Stomach (tissue), 4 donors: Measurements from ENCODE around the gene P2RY12.

Experiments used
- EP300 ChIP-seq: sonication (generic); formaldehyde crosslinking; IDR thresholded peaks from one replicate; pipeline ENCODE4 v1.6.1; 2017; ENCODE audit warnings: antibody characterized with exemption
- POLR2A ChIP-seq, 4 donors: fragments of 450-650 bp; IDR thresholded peaks; one replicate each; pipeline ENCODE4 v1.6.1; 2016; ENCODE audit warnings: antibody characterized with exemption in 4 of 4, control low read depth in 2 of 4, mild to moderate bottlenecking in 1 of 4, moderate library complexity in 1 of 4
- POLR2AphosphoS5 ChIP-seq, 3 donors: sonication (generic); formaldehyde crosslinking; IDR thresholded peaks; one replicate each; pipeline ENCODE4 v1.6.1; 2016; ENCODE audit warnings: antibody characterized with exemption in 3 of 3
- TF ChIP-seq, protein P1 (sequence below), 7 experiments: fragments of 450-650 bp in 4 of 7; fragments of 200-600 bp in 3 of 7; sonication (generic) in 3 of 7; IDR thresholded peaks; one replicate each; pipeline ENCODE4 v1.5.1; 2016 to 2019; ENCODE audit warnings: antibody characterized with exemption in 7 of 7, control low read depth in 2 of 7, mild to moderate bottlenecking in 1 of 7

DNA sequence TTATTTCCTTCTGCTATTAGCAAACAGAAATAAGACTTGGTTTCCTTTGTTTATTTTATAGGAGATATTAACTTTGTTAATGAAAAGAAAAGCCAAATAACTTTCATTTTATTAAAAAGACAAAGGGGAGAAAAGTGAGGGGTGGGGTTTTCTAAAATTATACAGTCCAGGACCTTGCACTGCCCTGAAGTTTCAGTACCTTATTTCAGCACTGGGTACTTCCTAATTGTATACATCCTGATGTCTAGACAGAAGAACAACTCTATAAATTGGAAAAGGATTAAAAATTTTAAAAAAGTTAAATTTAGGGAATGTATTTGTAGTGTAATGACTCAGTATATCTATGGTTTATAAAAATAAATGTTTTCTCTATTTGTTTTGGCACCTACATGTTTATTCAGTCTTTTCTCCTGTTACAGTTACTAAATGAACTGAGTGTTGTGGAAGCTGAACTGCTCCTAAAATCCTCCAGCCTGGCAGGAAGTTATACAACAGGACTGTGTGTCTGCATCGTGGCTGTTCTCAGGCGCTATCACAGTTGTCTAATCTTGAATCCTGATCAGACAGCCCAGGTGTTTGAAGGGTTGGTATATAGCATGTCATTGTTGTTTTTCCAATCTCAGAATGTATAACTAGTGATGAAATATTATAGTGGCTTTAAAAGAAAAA lies 27.6 kb downstream of the P2RY12 start:
- TF ChIP-seq, protein P1, sequence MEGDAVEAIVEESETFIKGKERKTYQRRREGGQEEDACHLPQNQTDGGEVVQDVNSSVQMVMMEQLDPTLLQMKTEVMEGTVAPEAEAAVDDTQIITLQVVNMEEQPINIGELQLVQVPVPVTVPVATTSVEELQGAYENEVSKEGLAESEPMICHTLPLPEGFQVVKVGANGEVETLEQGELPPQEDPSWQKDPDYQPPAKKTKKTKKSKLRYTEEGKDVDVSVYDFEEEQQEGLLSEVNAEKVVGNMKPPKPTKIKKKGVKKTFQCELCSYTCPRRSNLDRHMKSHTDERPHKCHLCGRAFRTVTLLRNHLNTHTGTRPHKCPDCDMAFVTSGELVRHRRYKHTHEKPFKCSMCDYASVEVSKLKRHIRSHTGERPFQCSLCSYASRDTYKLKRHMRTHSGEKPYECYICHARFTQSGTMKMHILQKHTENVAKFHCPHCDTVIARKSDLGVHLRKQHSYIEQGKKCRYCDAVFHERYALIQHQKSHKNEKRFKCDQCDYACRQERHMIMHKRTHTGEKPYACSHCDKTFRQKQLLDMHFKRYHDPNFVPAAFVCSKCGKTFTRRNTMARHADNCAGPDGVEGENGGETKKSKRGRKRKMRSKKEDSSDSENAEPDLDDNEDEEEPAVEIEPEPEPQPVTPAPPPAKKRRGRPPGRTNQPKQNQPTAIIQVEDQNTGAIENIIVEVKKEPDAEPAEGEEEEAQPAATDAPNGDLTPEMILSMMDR (IDR thresholded peaks at IDR 0.05) = no peak
- TF ChIP-seq EP300 = no peak
- no peak for TF ChIP-seq POLR2AphosphoS5 (IDR thresholded peaks at IDR 0.05)
- TF ChIP-seq POLR2A (IDR thresholded peaks at IDR 0.05) = no peak
